DMS53 treated with DMSO at 0.1 percent for 48 hours (cell line): ENCODE results near the gene POMZP3.
"Not testable (repeated sequence)": the region's sequence is repeated elsewhere in the genome, so short reads cannot be mapped to it uniquely, and the experiment has no call there.

Source experiments
- DNase-seq: peaks from one replicate; lab custom pipeline; 2025; ENCODE audit not compliant: unreplicated experiment; lab: John Stamatoyannopoulos, UW

Gene POMZP3

GRCh38 chr7:76626989-76627642 lies at the start of gene POMZP3:
Gene POMZP3, minus strand, starts transcription at chr7:76627279. Its CDS starts 1,215 bp downstream, at chr7:76626064.
- DNase-seq = not testable (repeated sequence)

- DNase-seq = not testable (repeated sequence)
These were observed 48.7 kb upstream of the POMZP3 start for GRCh38 chr7:76675783-76676182.

DNA sequence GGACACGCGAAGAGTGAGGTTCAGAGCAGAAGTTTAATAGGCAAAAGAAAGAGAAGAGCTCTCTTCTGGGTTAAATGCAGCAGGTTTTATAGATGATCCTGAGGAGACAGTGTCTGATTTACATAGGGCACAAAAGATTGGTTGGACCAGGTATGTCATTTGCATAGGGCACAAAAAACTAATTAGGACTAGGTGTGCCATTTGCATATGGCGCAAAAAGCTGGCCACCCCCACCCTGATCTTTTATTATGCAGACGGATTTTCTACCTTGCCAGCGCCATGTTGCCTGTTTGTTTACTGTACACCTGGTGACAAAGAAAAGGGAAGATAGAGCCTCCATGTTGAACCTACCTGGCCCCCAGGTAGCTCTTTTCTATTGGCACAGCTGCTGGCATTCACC lies 46.3 kb upstream of the POMZP3 start:
- not testable (repeated sequence) for DNase-seq

GRCh38 chr7:76659212-76659611 lies 32.1 kb upstream of the POMZP3 start:
- DNase-seq = not testable (repeated sequence)

DNA sequence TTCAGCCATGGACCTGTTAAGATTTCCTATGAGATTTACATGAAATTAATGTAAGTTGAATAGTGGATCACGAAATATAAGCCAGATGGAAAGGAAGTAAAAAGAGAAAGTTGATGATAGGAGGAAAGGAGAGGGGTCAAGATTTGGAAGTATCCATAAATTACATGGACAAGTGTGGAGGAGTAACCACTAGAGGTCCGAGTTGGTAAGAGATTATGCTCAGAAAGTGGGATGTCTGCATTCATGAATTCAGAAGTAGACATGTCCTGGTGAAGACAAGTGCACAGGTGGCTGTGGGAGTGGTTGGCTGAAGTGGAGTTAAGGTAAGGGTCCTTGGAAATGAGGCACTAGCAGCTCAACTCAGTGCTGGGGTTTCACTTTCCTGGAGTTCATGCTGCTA lies 29.3 kb upstream of the POMZP3 start:
- not testable (repeated sequence) for DNase-seq

DNA sequence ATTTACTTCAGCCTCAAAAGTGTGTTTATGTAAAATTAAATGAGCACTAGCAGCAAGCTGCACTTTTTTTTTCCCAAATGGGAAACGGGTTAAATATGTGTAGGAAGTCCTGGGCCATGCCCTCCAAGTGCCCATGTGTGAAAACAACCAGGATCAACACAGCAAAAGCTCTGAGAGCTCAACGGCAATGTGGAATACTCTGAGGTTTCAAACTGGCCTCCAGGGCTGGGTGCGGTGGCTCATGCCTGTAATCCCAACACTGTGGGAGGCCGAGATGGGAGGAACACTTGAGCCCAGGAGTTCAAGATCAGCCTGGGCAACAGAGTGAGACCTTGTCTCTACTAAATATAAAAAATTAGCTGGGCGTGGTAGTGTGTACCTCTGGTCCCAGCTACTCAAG lies 15.5 kb upstream of the POMZP3 start:
- DNase-seq = not testable (repeated sequence)

DNA sequence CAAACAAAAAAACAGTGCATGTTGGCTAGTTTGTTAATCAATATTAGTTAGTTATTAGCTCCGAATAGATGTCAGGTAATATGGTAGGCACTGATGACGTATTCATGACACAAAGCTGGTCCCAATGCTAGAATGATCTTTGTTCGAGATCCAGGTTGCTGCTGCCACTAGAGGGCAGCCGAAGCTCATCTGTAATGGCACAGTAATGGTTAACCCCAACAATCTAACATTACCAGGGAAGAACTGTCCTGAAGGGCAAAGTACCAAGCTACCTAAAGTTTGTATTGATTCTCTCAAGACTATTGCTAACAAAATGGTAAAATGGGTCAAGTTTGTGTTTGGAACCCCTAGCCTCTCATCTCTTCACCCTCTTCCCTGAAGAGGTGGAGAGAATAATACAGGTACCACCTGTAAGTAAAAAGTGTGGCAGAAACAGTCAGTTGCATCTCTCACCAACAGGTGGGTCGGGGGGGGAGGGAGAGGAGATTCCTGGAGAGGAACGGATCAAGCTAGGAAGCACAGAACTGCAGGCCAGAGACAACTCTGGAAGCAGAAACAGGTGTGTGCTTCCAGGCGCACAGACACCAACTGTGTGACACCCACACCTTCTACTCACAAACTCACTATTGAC lies 10.1 kb upstream of the POMZP3 start:
- not testable (repeated sequence) for DNase-seq

- DNase-seq = not testable (repeated sequence)
These were observed 498 bp downstream of the POMZP3 start for GRCh38 chr7:76626581-76626980.

- not testable (repeated sequence) for DNase-seq
These were observed 7.5 kb downstream of the POMZP3 start for GRCh38 chr7:76619439-76620190.

DNA sequence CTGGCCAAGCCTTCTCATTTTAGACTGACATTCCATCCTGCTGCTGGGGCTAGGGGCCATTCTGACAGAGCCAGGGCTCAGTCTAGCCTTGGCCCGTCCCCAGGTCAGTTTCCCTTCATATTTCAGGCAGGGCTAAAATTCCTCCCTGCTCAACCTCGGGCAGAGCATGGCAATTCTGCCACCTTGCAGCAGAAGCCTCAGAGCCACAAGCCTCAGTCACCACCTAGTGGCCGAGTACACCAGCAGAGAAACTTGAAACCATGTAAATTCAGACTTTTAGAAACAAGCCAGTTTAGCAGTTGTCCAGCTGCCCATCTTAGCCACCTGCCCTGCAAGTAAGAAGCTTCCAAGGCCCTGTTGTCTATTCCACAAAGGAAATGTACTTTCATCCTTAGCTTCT lies 13.3 kb downstream of the POMZP3 start:
- not testable (repeated sequence) for DNase-seq

GRCh38 chr7:76612232-76612631 lies 14.8 kb downstream of the POMZP3 start:
- DNase-seq = not testable (repeated sequence)

- not testable (repeated sequence) for DNase-seq
These were observed 17.2 kb downstream of the POMZP3 start for GRCh38 chr7:76609864-76610263.

DNA sequence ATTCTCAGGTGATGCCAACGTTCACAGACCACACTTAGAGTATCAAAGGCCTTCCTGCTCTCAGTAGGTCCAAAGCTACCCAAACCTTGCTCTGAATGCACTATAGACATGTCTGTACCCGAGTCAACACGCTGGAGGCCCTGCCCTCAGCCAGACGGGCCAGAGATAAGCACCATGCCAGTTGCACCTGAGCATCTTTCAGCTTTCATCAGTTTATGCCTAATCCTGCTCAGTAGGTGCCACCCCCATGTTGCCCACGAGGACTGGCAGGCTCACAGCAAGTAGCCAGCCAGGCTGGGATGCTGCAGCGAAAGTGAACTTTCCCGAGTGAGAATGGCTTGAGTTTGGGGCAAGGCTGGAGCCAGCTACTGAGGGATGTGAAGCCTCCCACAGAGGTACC lies 18.6 kb downstream of the POMZP3 start:
- not testable (repeated sequence) for DNase-seq

DNA sequence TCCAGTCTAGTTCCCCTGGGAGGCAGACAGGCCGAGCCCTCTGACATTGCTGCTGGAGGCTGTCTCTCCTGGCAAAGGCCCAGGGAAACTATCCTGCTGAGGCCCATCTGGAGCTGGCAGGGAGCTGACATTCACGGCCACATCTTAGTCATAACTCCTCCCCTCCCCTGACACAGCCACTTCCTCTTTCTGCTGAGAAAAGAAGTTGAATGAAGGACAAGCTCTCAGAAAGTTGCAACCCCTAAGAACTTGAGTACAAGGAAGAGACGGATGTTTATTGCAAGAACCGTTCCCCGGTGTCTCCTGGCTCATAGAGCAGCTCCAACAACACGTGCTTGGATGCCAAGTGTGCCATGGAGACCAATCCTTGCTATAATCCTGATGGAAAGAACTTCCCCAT lies 21.1 kb downstream of the POMZP3 start:
- peak; percentile 56 for DNase-seq

DNA sequence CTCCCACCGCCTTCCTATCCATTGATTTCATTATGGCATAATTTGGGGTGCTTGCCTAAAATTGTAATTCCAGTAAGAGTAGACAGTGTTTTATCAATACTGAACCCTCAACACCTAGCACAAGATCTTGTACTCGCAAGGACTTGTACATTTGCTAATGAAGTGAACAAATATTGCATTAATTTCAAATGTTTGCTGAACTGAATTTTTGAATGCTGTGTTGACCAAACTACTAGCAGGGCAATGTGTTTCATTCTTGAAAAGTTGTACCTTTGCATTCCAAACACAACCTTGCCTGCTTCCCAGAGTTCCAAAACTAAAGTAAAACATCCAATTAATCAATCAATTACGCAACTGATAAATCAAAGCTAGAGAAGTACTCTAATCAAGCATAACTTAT lies 26.4 kb downstream of the POMZP3 start:
- DNase-seq = not testable (repeated sequence)

DNA sequence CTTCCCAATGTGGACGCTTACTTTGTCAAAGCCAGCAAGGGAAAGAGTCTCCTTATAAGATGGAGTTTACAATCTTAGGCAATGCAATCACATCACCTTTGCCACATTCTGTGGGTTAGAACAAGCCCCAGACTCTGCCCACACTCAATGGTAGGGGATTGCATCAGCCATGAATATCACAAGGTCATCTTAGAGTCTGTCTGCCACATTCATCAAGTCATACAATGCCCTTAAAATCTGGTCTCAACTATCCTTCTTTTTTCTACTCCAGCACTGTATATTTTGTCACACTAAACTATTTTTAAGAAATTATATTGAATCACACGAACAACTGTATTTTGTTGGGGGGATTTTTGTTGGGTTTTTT lies 27.0 kb downstream of the POMZP3 start:
- not testable (repeated sequence) for DNase-seq

DNA sequence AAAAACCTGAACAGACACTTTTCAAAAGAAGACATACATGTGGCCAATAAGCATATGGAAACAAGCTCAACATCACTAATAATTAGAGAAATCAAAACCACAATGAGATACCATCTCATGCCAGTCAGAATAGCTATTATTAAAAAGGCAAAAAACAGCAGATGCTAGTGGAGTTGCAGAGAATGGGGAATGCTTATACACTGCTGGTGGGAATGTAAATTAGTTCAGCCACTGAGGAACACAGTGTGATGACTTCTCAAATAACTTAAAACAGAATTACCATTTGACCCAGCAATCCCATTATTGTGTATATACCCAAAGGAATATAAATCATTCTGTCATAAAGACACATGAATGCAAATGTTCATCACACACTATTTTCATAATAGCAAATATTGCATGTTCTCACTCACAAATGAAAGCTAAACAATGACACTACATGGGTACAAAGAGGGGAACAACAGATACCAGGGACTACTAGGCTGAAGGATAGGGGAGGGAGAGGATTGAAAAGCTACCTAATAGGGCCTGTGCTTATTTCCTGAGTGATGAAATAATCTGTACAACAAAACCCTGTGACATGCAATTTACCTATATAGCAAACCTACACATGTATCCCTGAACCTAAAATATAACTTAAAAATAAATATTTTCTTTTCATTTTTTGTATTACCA lies 28.4 kb downstream of the POMZP3 start:
- not testable (repeated sequence) for DNase-seq

- DNase-seq = not testable (repeated sequence)
These were observed 29.8 kb downstream of the POMZP3 start for GRCh38 chr7:76597288-76597687.

GRCh38 chr7:76592694-76593093 lies 34.4 kb downstream of the POMZP3 start:
- DNase-seq = not testable (repeated sequence)

GRCh38 chr7:76591602-76592304 lies 35.3 kb downstream of the POMZP3 start:
- not testable (repeated sequence) for DNase-seq

DNA sequence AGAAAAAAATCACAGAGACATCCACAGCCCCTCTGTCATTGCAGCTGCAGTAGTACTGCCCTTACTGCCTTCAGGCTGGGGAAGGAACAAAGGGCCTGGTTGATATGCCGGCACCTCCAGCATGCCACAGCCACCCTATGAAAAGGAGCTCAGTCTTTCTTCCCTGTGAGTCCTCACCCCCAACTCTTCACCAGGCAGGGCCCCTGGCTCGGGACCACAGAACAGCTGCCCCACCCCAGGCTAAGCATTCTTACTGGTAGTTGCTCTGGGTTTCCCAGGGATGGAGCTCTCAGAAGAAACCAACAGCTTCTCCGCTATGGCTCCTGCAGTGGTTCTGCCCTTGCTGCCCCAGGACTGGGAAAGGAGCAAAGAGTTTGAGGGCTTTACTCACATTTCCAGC lies 36.0 kb downstream of the POMZP3 start:
- not testable (repeated sequence) for DNase-seq
